SK-N-MC (cell line): Measurements from ENCODE around the gene SPAG6.

Source experiments
- DNase-seq: peaks from one replicate; pipeline ENCODE4 v3.0.0-alpha.2; 2011; ENCODE audit warnings: low read depth, low spot score
- H3K27ac ChIP-seq: fragments of 200-600 bp; sonication (generic); 2 replicates; pipeline ENCODE4 v1.5.1; 2016; ENCODE audit warnings: mixed run types
- H3K36me3 ChIP-seq: fragments of 200-600 bp; sonication (generic); 2 replicates; pipeline ENCODE4 v1.6.1; 2017; ENCODE audit warnings: antibody characterized with exemption, low read length, mixed read lengths; ENCODE audit not compliant: insufficient read depth
- H3K4me3 ChIP-seq: fragments of 200-600 bp; sonication (generic); 2 replicates; pipeline ENCODE4 v1.5.1; 2016
- H3K9ac ChIP-seq: fragments of 200-600 bp; sonication (generic); 2 replicates; pipeline ENCODE4 v1.8.0; 2017; ENCODE audit warnings: mixed run types, mixed read lengths; ENCODE audit not compliant: insufficient read length
- H3K9me3 ChIP-seq: fragments of 200-600 bp; sonication (generic); 2 replicates; pipeline ENCODE4 v1.6.1; 2017; ENCODE audit warnings: low read depth, mild to moderate bottlenecking, antibody characterized with exemption, low read length, moderate library complexity, mixed read lengths
- EZH2 ChIP-seq: fragments of 200-600 bp; sonication (generic); IDR thresholded peaks from one replicate; pipeline ENCODE4 v1.6.1; 2017; ENCODE audit warnings: antibody characterized with exemption
- FOXP2 ChIP-seq: optimal IDR thresholded peaks from 2 replicates; pipeline ENCODE3; 2011; ENCODE audit warnings: mild to moderate bottlenecking, moderate library complexity; ENCODE audit not compliant: insufficient read depth; ENCODE audit errors: extremely low read length, control extremely low read depth
- POLR2AphosphoS5 ChIP-seq: IDR thresholded peaks from 2 replicates; pipeline ENCODE4 v1.6.1; 2012; ENCODE audit warnings: mild to moderate bottlenecking, low read depth, low read length, borderline replicate concordance

SPAG6 gene

DNA sequence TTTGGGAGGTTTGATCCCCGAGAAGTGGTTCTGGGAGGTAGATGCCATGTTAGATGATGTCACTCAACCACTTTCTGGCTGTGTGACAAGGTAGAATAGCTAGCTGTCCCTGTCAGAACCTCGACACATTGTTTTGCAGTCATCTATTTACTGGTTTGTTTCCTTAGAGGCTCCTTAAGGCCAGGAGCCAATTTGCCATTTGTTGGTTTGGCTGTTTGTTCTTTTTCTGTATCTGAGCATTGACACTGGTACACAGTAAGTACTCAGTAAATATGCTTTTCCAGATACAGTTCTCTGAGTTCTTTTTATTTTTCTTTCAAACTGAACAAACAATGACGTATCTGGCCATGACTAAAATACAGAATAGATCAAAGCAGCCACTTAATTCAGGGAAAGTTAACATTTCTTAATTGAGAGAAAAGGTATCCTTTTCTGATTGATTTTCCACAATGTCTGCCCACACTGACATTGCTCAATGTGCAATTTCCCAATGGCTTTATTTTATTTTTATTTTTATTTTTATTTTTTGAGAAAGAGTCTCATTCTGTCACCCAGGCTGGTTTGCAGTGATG is 121.6 kb downstream of the SPAG6 start:
- TF ChIP-seq FOXP2 (no peak), POLR2AphosphoS5 (no peak), EZH2 (no peak)
- no peaks in the 10 kb centered on the region for H3K36me3 ChIP-seq
- H3K4me3 ChIP-seq, result no peak overlapping the region
- DNase-seq, result no peak
- no peak overlapping the region for H3K9ac ChIP-seq
- no peak overlapping the region for H3K27ac ChIP-seq
- H3K9me3 ChIP-seq, result no peaks in the 10 kb centered on the region
